Measurements from ENCODE around the gene PODN.

GRCh38 chr1:53130598-53130877 lies 68.5 kb downstream of the PODN start:
- TF ChIP-seq CTCF (IDR thresholded peaks at IDR 0.05) (no peak), POLR2A (IDR thresholded peaks at IDR 0.05) (no peak)

Measured in esophagus squamous epithelium (tissue), 4 donors.